Psoas muscle (tissue), 8 donors: ENCODE results near the gene TMEM37. TPM values are rescaled to one million over a fixed set of nuclear protein-coding genes. Genes with fewer than 3 reads are reported as not detected.

Source experiments
- ATAC-seq, 4 donors: fragments of 200-7000 bp; cut with Tn5 transposase; one replicate each; pipeline ENCODE4 v1.9.1; 2020; ENCODE audit warnings: moderate library complexity in 3 of 4, mild to moderate bottlenecking in 2 of 4
- DNase-seq, 2 donors: peaks; one replicate each; pipeline ENCODE4 v3.0.0-alpha.2; 2020
- H3K27ac ChIP-seq: fragments of 200-600 bp; one replicate; pipeline ENCODE4 v1.8.0; 2022
- H3K27me3 ChIP-seq, 3 donors: fragments of 200-600 bp in 1 of 3; one replicate each; pipeline versions ENCODE4 v1.6.1 to v1.8.0; 2013 to 2022; ENCODE audit warnings: low read length in 2 of 3, mild to moderate bottlenecking in 2 of 3, moderate library complexity in 1 of 3; ENCODE audit not compliant: insufficient read depth in 3 of 3
- H3K36me3 ChIP-seq, 2 donors: fragments of 200-600 bp in 1 of 2; one replicate each; pipeline versions ENCODE4 v1.6.1 to v1.8.0; 2013 to 2022; ENCODE audit warnings: low read depth in 1 of 2, mild to moderate bottlenecking in 1 of 2, moderate library complexity in 1 of 2; ENCODE audit not compliant: insufficient read depth in 1 of 2
- H3K4me1 ChIP-seq: fragments of 200-600 bp; one replicate; pipeline ENCODE4 v1.8.0; 2022
- H3K4me3 ChIP-seq: fragments of 200-600 bp; one replicate; pipeline ENCODE4 v1.8.0; 2022; ENCODE audit warnings: mild to moderate bottlenecking
- H3K9me3 ChIP-seq: fragments of 200-600 bp; one replicate; pipeline ENCODE4 v1.8.0; 2022
- WGBS, 3 donors: extraction: QIAGEN DNeasy Blood & Tissue Kit; methylation state at CpG; one replicate each; pipeline versions ENCODE4 v1.1.6 to v1.1.7; 2013; 5-methylcytosine and 5-hydroxymethylcytosine counted together
- intact Hi-C, 2 donors: fragments of 100-400 bp; cut with DNase I; formaldehyde crosslinking; loops; one replicate each; pipeline versions ENCODE4 v1.11.0 to v1.14.2; 2022
- polyA plus RNA-seq, 3 donors: library from polyadenylated mRNA; stranded (reverse); fragments of 200-250 nt; gene quantifications; one replicate each; pipeline ENCODE4 v1.2.3, GENCODE V29; 2013
- total RNA-seq, 4 donors: library from RNA; stranded (reverse); fragmentation: NEBNext Ultra II Directional in 2 of 4; extraction: Animal tissue kit (Norgen Biotek cat#: 25700) in 2 of 4; gene quantifications; one replicate each; pipeline versions ENCODE4 v1.2.1 to v1.2.4, GENCODE V29; 2021 to 2023
- TF ChIP-seq, protein P1 (sequence below): fragments of 200-600 bp; IDR thresholded peaks from one replicate; pipeline ENCODE4 v1.8.0; 2022; ENCODE audit warnings: antibody characterized with exemption
- donor health status: healthy with polysubstance abuse.
- donor health status: DM: no; HTN: no; CAD: no; lungs with moderate emphysema.
- donor health status: Bipolar disorder and iron deficiency.
- donor health status: healthy.
- donor health status: DM: yes; HTN: yes; CAD: no.
- donor health status: DM: no; HTN: no; CAD: no.
- donor health status: DM: no; HTN: no; CAD: no.
- donor health status: DM: yes; HTN: yes; CAD: no.

Gene TMEM37
- total and polyA plus RNA-seq, 7 donors: 0.60 to 3.9 (median 0.96) TPM

DNA sequence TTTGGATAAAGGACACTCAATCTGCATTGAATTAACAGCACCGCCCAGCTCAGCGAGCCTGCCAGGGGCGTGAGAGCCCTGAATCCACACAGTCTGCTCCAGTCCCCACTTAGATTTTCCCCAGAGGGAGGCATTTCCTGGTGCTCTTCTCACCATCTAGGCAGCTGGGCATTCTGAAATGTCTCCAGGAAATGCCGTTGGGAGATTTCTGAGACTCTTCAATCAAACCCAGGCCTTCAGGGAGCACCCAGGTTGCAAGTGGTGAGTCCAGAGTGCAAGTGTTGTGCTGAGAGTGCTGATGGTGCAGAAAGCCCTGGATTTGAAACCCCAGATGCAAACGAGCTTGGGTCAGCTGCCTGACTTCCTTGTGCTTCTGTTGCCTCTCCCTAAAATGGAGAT is 23.4 kb upstream of the TMEM37 start:
- WGBS, 3 donors: 57 to 66% (median 61%) methylated on average over 5 of the region's 5 CpGs
- Histone ChIP-seq H3K4me1 (peaks cover 6% of the 10 kb centered on the region), H3K36me3 (no peaks in the 10 kb centered on the region), H3K27me3 (no peaks in the 10 kb centered on the region), H3K27ac (no peak overlapping the region), H3K4me3 (no peak overlapping the region), H3K9me3 (no peaks in the 10 kb centered on the region)
- intact Hi-C loops: loop anchor here in 1 of 2 donors (5.0 kb wide), 1 partner anchor 69 kb away; no protein-coding TSS in a partner anchor
- DNase-seq (no peak), ATAC-seq (peak in 3 of 4 donors; percentile 9 to 66 (median 48))
- TF ChIP-seq, protein P1, sequence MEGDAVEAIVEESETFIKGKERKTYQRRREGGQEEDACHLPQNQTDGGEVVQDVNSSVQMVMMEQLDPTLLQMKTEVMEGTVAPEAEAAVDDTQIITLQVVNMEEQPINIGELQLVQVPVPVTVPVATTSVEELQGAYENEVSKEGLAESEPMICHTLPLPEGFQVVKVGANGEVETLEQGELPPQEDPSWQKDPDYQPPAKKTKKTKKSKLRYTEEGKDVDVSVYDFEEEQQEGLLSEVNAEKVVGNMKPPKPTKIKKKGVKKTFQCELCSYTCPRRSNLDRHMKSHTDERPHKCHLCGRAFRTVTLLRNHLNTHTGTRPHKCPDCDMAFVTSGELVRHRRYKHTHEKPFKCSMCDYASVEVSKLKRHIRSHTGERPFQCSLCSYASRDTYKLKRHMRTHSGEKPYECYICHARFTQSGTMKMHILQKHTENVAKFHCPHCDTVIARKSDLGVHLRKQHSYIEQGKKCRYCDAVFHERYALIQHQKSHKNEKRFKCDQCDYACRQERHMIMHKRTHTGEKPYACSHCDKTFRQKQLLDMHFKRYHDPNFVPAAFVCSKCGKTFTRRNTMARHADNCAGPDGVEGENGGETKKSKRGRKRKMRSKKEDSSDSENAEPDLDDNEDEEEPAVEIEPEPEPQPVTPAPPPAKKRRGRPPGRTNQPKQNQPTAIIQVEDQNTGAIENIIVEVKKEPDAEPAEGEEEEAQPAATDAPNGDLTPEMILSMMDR: no peak

DNA sequence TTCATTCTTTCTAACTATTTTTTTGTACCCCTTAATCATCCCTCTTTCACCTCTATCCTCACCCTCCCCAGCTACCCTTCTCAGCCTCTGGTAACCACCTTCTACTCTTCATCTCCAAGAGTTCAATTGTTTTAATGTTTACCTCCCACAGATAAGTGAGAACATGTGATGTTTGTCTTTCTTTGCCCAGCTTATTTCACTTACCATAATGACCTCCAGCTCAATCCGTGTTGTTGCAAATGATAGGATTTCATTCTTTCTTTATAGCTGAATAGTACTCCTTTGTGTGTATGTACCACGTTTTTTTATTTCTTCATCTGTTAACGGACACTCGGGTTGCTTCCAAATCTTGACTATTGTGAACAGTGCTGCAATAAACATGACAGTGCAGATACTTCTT is 22.1 kb upstream of the TMEM37 start:
- intact Hi-C loops: loop anchor here in 1 of 2 donors (5.0 kb wide), 1 partner anchor 68 kb away; no protein-coding TSS in a partner anchor
- Histone ChIP-seq H3K27ac (no peak overlapping the region), H3K27me3 (no peaks in the 10 kb centered on the region), H3K4me1 (peaks cover 6% of the 10 kb centered on the region), H3K36me3 (no peaks in the 10 kb centered on the region), H3K9me3 (no peaks in the 10 kb centered on the region), H3K4me3 (no peak overlapping the region)
- WGBS, 3 donors: 80 to 83% (median 81%) methylated on average over 4 of the region's 4 CpGs
- TF ChIP-seq, protein P1: no peak
- DNase-seq (no peak), ATAC-seq (no peak)

DNA sequence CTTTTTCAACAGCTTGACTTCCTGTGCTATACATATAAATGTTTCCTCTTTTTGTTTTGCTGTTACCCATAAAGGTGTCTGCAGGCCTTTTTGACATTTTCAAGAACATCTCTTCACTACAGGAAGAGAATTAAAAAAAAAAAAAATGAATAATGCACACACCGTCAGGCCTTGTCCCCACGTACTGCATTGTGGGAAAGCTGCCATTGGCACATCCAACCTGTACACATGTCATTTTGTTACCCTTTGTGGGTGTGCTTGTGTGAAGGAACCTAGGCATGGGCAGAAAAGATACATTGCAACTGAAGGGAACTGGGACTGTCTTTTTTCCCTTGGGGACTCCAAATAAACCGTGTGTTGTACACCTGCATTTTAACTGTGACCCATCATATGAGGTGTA is 16.8 kb upstream of the TMEM37 start:
- no peak overlapping the region for H3K27ac ChIP-seq
- 72 to 77% (median 73%) methylated on average over 3 of the region's 3 CpGs for WGBS, 3 donors
- TF ChIP-seq, protein P1: no peak
- no peaks in the 10 kb centered on the region for H3K36me3 ChIP-seq
- H3K9me3 ChIP-seq: no peaks in the 10 kb centered on the region
- H3K27me3 ChIP-seq: no peaks in the 10 kb centered on the region
- ATAC-seq: no peak
- DNase-seq: no peak
- H3K4me1 ChIP-seq: no peaks in the 10 kb centered on the region
- no peak overlapping the region for H3K4me3 ChIP-seq
- intact Hi-C loops: no loop called here

DNA sequence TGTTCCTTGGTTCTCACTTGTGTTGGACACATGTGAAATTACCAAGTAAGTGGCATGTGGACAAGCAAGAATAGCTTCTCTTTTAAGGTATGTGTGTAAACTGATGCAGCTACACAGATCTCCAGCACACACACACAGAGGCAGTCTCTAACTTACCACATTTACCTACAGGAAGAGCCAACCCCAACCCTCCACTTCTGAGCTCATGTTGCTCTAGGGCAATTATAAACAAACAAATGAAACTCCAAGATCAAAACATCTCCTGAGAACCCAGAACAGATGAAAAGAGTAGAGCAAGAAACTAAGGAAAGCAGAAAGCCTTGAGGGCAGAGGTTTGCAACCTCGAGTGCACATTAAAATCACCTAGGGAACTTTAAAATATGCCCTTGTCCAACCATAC is 16.0 kb upstream of the TMEM37 start:
- TF ChIP-seq, protein P1: no peak
- Histone ChIP-seq H3K27me3 (no peaks in the 10 kb centered on the region), H3K9me3 (no peaks in the 10 kb centered on the region), H3K4me3 (no peak overlapping the region), H3K27ac (no peak overlapping the region), H3K36me3 (no peaks in the 10 kb centered on the region), H3K4me1 (no peaks in the 10 kb centered on the region)
- ATAC-seq (no peak), DNase-seq (no peak)
- intact Hi-C loops: no loop called here
- WGBS, 3 donors: 76 to 89% (median 85%) methylated on average over 1 of the region's 1 CpG

DNA sequence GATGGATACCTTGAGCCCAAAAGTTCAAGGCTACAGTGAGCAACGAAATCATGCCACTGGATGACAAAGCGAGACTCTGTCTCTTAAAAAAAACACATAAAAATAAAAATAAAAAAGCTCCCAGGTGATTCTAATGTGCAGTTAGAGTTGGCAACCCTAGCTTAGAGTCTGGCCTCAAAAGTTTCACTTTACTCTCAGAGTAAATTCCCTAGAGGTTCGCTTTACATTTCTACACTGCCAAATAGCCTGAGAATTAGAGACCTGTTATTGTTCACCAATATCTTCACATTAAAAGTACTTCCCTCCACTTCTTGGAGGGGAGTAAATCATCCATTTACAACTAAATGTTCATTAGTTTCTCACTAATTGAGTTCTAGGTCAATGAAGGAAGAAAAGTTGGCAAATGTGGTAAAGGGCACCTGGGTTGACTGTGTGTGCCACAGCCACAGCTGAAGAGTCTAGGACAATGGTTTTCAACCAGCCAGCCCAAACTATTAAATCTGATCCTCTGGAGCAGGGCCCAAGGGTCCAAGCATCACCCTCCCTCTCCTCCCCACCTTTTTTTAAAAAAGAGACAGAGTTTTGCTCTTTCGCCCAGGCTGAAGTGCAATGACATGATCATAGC is 15.2 kb upstream of the TMEM37 start:
- DNase-seq (no peak), ATAC-seq (no peak)
- no peaks in the 10 kb centered on the region for H3K4me1 ChIP-seq
- no peaks in the 10 kb centered on the region for H3K27me3 ChIP-seq
- H3K27ac ChIP-seq: no peak overlapping the region
- TF ChIP-seq, protein P1: no peak
- H3K9me3 ChIP-seq: no peaks in the 10 kb centered on the region
- intact Hi-C loops: no loop called here
- H3K4me3 ChIP-seq: no peak overlapping the region
- H3K36me3 ChIP-seq: no peaks in the 10 kb centered on the region
- WGBS, 3 donors: 85 to 97% (median 93%) methylated on average over 4 of the region's 4 CpGs
